ENCODE results near the gene MOB3B. TPM values are rescaled to one million over a fixed set of nuclear protein-coding genes. Genes with fewer than 3 reads are reported as not detected.

MOB3B gene
- polyA plus RNA-seq, 1 of the 3 experiments (the other 2 are of a cell fraction), result 0.90 TPM

GRCh38 chr9:27475057-27475595, 54.5 kb downstream of the MOB3B start (continued):
- no peak for TF ChIP-seq NRF1 (IDR thresholded peaks at IDR 0.05; ENCODE audit: low read depth, low read length)
- TF ChIP-seq REST (IDR thresholded peaks at IDR 0.05; ENCODE audit: low read depth, low read length), result no peak
- TF ChIP-seq FOXM1 (IDR thresholded peaks at IDR 0.05; ENCODE audit: low read depth), result no peak
- TF ChIP-seq MXI1 (IDR thresholded peaks at IDR 0.05; ENCODE audit: low read depth, low read length), result no peak
- TF ChIP-seq SIN3A (IDR thresholded peaks at IDR 0.05; ENCODE audit: borderline replicate concordance, low read depth, low read length), result no peak
- no peak for TF ChIP-seq FOXJ3 (CRISPR knock-in tag; IDR thresholded peaks at IDR 0.05)
- no peak for TF ChIP-seq EZH2phosphoT487 (IDR thresholded peaks at IDR 0.05; ENCODE audit: borderline replicate concordance, low read depth)
- no peak for TF ChIP-seq GABPA (IDR thresholded peaks at IDR 0.05; ENCODE audit: low read depth)

GRCh38 chr9:27474305-27474704, 55.3 kb downstream of the MOB3B start:
- H3F3A ChIP-seq (replicated peaks; ENCODE audit: insufficient read depth), result no peaks in the 10 kb centered on the region
- no peak overlapping the region for H3K9ac ChIP-seq
- no peaks in the 10 kb centered on the region for H4K20me1 ChIP-seq (ENCODE audit: insufficient read depth)
- ChIA-PET CTCF (interaction anchor here (1.0 kb wide), 1 partner anchor 18 kb away, joined by 3 read pairs; no protein-coding TSS in a partner anchor), POLR2A (no interaction called here)
- TF ChIP-seq FOXJ3 (CRISPR knock-in tag; IDR thresholded peaks at IDR 0.05), result no peak
- TF ChIP-seq PBX3 (IDR thresholded peaks at IDR 0.05), result no peak
- TF ChIP-seq ZBTB33 (IDR thresholded peaks at IDR 0.05; ENCODE audit: borderline replicate concordance, low read depth), result no peak
- no peak for TF ChIP-seq TEAD4 (IDR thresholded peaks at IDR 0.05; ENCODE audit: borderline replicate concordance, insufficient read depth)
- no peak for TF ChIP-seq MEF2A (IDR thresholded peaks at IDR 0.05; ENCODE audit: borderline replicate concordance, low read depth)
- TF ChIP-seq SMC3 (IDR thresholded peaks at IDR 0.05; ENCODE audit: low read depth, low read length), result no peak
- no peak for TF ChIP-seq RAD21 (IDR thresholded peaks at IDR 0.05; ENCODE audit: low read length)
- no peak for TF ChIP-seq YY1 (IDR thresholded peaks at IDR 0.05; ENCODE audit: low read depth)
- no peak for TF ChIP-seq POLR2AphosphoS5 (IDR thresholded peaks at IDR 0.05; ENCODE audit: low read depth, low read length)
- no peak for TF ChIP-seq MXI1 (IDR thresholded peaks at IDR 0.05; ENCODE audit: low read depth, low read length)
- no peak for DNase-seq
- peaks cover 6% of the 10 kb centered on the region; the same call in 1 of the 2 replicates for H3K9me3 ChIP-seq
- peaks cover 0 to 8% of the 10 kb centered on the region in 2 experiments; a peak in 2 of 4 replicates for H3K4me1 ChIP-seq (ENCODE audit: control insufficient read depth in 1 of 2, insufficient read depth in 2 of 2, low read depth in 1 of 2, low read length in 1 of 2)
- H3K4me2 ChIP-seq, result no peak overlapping the region
- H3K4me3 ChIP-seq (ENCODE audit: low read depth in 2 of 2, low read length in 1 of 2), result no peak overlapping the region
- no peaks in the 10 kb centered on the region for H3K9me2 ChIP-seq
- WGBS (ENCODE audit: low lambda C conversion rate), result 91% methylated on average over 1 of the region's 1 CpG
- no peak overlapping the region for H2AFZ ChIP-seq (ENCODE audit: low read depth)
- H3K36me3 ChIP-seq (replicated peaks in 1 of 2; ENCODE audit: control insufficient read depth in 1 of 2, insufficient read depth in 2 of 2, low read length in 1 of 2), result no peaks in the 10 kb centered on the region
- no peaks in the 10 kb centered on the region for H3K79me2 ChIP-seq (ENCODE audit: insufficient read depth)
- no peaks in the 10 kb centered on the region for H3K27me3 ChIP-seq (ENCODE audit: insufficient read depth)
- H3K27ac ChIP-seq (ENCODE audit: low read depth in 2 of 2, low read length in 1 of 2), result no peak overlapping the region
